Panc1 (cell line): ENCODE data around the gene TCF7. TPM values are rescaled to one million over a fixed set of nuclear protein-coding genes. Genes with fewer than 3 reads are reported as not detected.

Experiments
- ATAC-seq: fragments of 200-7000 bp; cut with Tn5 transposase; 2 replicates; pipeline ENCODE4 v1.9.1; 2020; ENCODE audit warnings: mild to moderate bottlenecking, moderate library complexity
- BruUV-seq: library from RNA; stranded (reverse); fragments of 400-500 nt; replicated peaks from 2 replicates; lab custom pipeline; 2021; lab: Mats Ljungman, UMichigan
- CTCF ChIA-PET: fragments of 300-600 bp; sonication (Branson Sonifier 250); formaldehyde crosslinking; loops from one replicate; lab custom pipeline; 2022; ENCODE audit warnings: antibody characterized with exemption; lab: Charles Lee
- POLR2A ChIA-PET: fragments of 300-600 bp; sonication (Branson Sonifier 250); formaldehyde crosslinking; loops from one replicate; lab custom pipeline; 2022; ENCODE audit warnings: antibody characterized with exemption; lab: Charles Lee
- DNase-seq: peaks from one replicate; pipeline ENCODE4 v3.0.0-alpha.2; 2010; ENCODE audit warnings: low read depth, low spot score
- H3K27ac ChIP-seq: 2 replicates; pipeline ENCODE4 v1.5.1; 2011; ENCODE audit warnings: mild to moderate bottlenecking, low read length, inconsistent platforms
- H3K27me3 ChIP-seq: fragments of 200-500 bp; sonication (Bioruptor generic); 2 replicates; pipeline ENCODE4 v1.6.0; 2014; ENCODE audit warnings: low read length, inconsistent platforms; ENCODE audit not compliant: control insufficient read depth, insufficient read depth
- H3K36me3 ChIP-seq: fragments of 200-500 bp; sonication (Bioruptor generic); 2 replicates; pipeline ENCODE4 v1.5.1; 2014; ENCODE audit warnings: inconsistent platforms, mild to moderate bottlenecking, low read length, moderate library complexity; ENCODE audit not compliant: control insufficient read depth, insufficient read depth
- H3K4me1 ChIP-seq: 2 replicates; pipeline ENCODE4 v1.5.1; 2011; ENCODE audit warnings: inconsistent platforms, mild to moderate bottlenecking, low read length, moderate library complexity; ENCODE audit not compliant: control insufficient read depth, insufficient read depth
- H3K4me3 ChIP-seq, 2 experiments: 2 replicates each; pipeline ENCODE4 v1.5.1; 2011 to 2012; ENCODE audit warnings: low read depth in 2 of 2, low read length in 2 of 2, mild to moderate bottlenecking in 2 of 2, inconsistent platforms in 1 of 2, moderate library complexity in 1 of 2
- H3K9me3 ChIP-seq: fragments of 200-500 bp; sonication (Bioruptor generic); 2 replicates; pipeline ENCODE4 v1.5.1; 2014; ENCODE audit warnings: low read depth, mild to moderate bottlenecking, inconsistent platforms, low read length, moderate library complexity; ENCODE audit not compliant: control insufficient read depth, insufficient read depth
- POLR2AphosphoS5 ChIP-seq: IDR thresholded peaks from 2 replicates; pipeline ENCODE4 v1.6.1; 2012; ENCODE audit warnings: mild to moderate bottlenecking, low read depth, low read length, moderate library complexity
- SIN3A ChIP-seq: IDR thresholded peaks from 2 replicates; pipeline ENCODE4 v1.6.1; 2012; ENCODE audit warnings: low read depth, mild to moderate bottlenecking, low read length, moderate library complexity, borderline replicate concordance; ENCODE audit not compliant: insufficient read depth
- TCF7L2 ChIP-seq: IDR thresholded peaks from 2 replicates; pipeline ENCODE4 v1.6.1; 2011; ENCODE audit warnings: mild to moderate bottlenecking, low read depth, low read length, inconsistent platforms
- in situ Hi-C: cut with HindIII; loops from 2 replicates; pipeline ENCODE4 v1.10.0; 2016; ENCODE audit warnings: low sequenced_read_pairs, low pct_unique_long_range_greater_than_20kb
- intact Hi-C: fragments of 100-400 bp; cut with micrococcal nuclease; formaldehyde crosslinking; loops from one replicate; pipeline ENCODE4 v1.10.0; 2022; ENCODE audit not compliant: unreplicated experiment
- total RNA-seq: library from RNA; stranded (reverse); gene quantifications from one replicate; pipeline ENCODE4 v1.2.1, GENCODE V29; 2021; ENCODE audit not compliant: unreplicated experiment
- TF ChIP-seq, protein P1 (sequence below): fragments of 450-650 bp; IDR thresholded peaks from 2 replicates; pipeline ENCODE4 v1.5.1; 2017; ENCODE audit warnings: mild to moderate bottlenecking
- TF ChIP-seq, protein P2 (sequence below), 2 experiments: IDR thresholded peaks; 2 replicates each; pipeline ENCODE4 v1.6.1; 2011 to 2012; ENCODE audit warnings: low read depth in 2 of 2, control low read depth in 1 of 2, low read length in 1 of 2, mild to moderate bottlenecking in 1 of 2, moderate library complexity in 1 of 2; ENCODE audit not compliant: insufficient read depth in 1 of 2

The TCF7 gene
- total RNA-seq, 1 experiment from 2014 or later = 24.0 TPM

DNA sequence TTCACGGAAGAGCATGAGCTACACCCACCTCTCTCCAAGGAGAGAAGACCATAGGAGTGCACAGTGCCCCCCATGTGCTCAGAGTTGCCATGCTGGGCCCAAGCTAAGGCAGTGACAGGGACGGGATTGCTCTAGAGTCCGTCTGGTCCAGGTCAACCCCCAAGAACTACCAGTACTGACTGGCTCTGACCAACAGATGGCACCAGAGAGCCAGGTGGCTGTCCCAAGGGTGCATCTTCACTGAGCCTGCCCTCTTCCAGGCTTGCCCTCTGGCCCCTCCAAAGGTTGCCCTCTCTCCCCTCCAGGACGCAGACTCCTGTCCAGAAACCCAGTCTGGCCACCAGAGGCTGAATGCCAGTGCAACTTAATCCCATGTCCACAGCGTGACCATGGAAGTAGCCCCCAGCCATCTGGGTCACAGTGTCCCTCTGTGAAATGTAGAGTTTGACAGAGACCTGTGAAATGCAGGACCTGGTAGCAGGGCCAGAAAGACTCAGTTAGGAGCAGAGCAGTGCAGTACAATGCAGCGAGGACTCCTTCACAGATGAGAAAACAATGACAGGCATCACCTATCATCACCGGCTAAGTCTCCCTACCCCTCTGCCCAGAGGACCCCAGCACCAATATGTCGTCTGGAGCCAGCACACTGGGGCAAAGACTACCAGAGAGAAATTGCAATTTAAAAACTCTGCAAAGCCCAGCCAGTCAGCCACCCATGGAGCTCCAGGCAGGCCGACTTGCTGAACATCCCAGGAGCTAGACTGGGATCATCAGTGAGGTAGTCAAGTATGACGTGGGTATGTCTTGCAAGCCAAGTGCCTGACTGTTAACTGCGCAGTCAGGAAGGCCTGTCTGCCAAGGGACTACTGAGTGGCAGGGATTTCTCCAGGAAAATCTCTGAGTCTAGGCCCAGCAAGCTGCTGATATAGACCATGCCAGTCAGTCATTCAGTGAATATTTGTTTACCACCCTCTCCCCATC, 70.0 kb downstream of the TCF7 start:
- BruUV-seq = no TSS peak
- TF ChIP-seq, protein P1, sequence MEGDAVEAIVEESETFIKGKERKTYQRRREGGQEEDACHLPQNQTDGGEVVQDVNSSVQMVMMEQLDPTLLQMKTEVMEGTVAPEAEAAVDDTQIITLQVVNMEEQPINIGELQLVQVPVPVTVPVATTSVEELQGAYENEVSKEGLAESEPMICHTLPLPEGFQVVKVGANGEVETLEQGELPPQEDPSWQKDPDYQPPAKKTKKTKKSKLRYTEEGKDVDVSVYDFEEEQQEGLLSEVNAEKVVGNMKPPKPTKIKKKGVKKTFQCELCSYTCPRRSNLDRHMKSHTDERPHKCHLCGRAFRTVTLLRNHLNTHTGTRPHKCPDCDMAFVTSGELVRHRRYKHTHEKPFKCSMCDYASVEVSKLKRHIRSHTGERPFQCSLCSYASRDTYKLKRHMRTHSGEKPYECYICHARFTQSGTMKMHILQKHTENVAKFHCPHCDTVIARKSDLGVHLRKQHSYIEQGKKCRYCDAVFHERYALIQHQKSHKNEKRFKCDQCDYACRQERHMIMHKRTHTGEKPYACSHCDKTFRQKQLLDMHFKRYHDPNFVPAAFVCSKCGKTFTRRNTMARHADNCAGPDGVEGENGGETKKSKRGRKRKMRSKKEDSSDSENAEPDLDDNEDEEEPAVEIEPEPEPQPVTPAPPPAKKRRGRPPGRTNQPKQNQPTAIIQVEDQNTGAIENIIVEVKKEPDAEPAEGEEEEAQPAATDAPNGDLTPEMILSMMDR = peak; percentile 96
- TF ChIP-seq TCF7L2 = no peak
- in situ Hi-C loops = no loop called here

DNA sequence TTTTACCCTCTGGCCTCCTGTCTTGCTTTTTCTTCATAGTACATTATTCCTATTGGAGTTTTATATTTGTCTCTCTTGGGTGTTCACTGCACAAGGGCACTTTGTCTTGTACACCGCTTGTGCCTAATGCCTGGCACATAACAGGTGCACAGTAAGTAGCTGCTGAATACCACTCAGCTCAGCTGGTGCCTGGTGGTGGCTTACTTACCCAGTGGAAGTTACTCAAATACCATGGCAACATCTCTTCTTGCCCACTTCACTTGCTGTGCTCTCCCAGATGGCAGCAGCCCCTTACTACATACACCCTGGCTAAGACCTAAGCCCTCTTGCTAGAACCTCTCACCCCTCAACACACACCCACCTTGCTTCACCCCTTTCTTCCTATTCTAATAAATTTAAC, 73.6 kb downstream of the TCF7 start:
- no TSS peak for BruUV-seq
- no peak for DNase-seq
- in situ Hi-C loops = no loop called here
- TF ChIP-seq, protein P2, sequence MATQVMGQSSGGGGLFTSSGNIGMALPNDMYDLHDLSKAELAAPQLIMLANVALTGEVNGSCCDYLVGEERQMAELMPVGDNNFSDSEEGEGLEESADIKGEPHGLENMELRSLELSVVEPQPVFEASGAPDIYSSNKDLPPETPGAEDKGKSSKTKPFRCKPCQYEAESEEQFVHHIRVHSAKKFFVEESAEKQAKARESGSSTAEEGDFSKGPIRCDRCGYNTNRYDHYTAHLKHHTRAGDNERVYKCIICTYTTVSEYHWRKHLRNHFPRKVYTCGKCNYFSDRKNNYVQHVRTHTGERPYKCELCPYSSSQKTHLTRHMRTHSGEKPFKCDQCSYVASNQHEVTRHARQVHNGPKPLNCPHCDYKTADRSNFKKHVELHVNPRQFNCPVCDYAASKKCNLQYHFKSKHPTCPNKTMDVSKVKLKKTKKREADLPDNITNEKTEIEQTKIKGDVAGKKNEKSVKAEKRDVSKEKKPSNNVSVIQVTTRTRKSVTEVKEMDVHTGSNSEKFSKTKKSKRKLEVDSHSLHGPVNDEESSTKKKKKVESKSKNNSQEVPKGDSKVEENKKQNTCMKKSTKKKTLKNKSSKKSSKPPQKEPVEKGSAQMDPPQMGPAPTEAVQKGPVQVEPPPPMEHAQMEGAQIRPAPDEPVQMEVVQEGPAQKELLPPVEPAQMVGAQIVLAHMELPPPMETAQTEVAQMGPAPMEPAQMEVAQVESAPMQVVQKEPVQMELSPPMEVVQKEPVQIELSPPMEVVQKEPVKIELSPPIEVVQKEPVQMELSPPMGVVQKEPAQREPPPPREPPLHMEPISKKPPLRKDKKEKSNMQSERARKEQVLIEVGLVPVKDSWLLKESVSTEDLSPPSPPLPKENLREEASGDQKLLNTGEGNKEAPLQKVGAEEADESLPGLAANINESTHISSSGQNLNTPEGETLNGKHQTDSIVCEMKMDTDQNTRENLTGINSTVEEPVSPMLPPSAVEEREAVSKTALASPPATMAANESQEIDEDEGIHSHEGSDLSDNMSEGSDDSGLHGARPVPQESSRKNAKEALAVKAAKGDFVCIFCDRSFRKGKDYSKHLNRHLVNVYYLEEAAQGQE (IDR thresholded peaks at IDR 0.05; ENCODE audit: insufficient read depth in 1 of 2, low read depth in 2 of 2, low read length in 1 of 2) = no peak
- TF ChIP-seq SIN3A = no peak
- POLR2A ChIA-PET = no interaction called here
- ATAC-seq = no peak
- Histone ChIP-seq H3K36me3 (no peaks in the 10 kb centered on the region), H3K4me3 (no peak overlapping the region), H3K27me3 (no peaks in the 10 kb centered on the region), H3K27ac (no peak overlapping the region), H3K4me1 (no peaks in the 10 kb centered on the region; the same call in 1 of the 2 replicates), H3K9me3 (no peaks in the 10 kb centered on the region)
- CTCF ChIA-PET = interaction anchor here (0.6 to 1.5 kb wide), 2 partner anchors 102 to 191 kb away, joined by 3 to 5 read pairs; no protein-coding TSS in a partner anchor
- intact Hi-C loops = no loop called here

More for the DNA sequence above, 70.0 kb downstream of the TCF7 start:
- Histone ChIP-seq H3K36me3 (no peaks in the 10 kb centered on the region), H3K27me3 (no peaks in the 10 kb centered on the region), H3K4me3 (no peak overlapping the region), H3K27ac (no peak overlapping the region), H3K9me3 (no peaks in the 10 kb centered on the region), H3K4me1 (no peaks in the 10 kb centered on the region; the same call in 1 of the 2 replicates)
- intact Hi-C loops = loop anchor here (1.0 kb wide), 1 partner anchor 105 kb away; no protein-coding TSS in a partner anchor
- CTCF ChIA-PET = interaction anchor here (0.6 to 1.3 kb wide), 5 partner anchors 30 to 194 kb away, joined by 3 to 7 read pairs (median 3); no protein-coding TSS in a partner anchor
- peak; percentile 94 for ATAC-seq
- POLR2A ChIA-PET = no interaction called here
- peak; percentile 70 for DNase-seq

DNA sequence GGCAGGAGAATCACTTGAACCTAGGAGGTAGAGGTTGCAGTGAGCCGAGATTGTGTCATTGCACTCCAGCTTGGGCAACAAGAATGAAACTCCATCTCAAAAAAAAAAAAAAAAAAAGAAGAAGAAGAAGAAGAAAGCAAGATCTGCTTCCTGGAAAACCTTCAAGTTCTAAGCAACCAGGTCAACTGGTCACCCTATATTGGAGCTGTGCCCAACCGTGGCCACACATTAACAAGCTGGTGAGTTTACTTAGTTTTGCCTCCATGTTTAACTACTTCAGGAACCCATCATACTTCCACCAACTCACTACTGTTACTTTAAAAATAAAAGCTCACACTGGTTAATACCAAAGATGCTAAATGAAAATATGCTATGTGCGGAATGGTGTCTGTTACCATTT, 74.5 kb downstream of the TCF7 start:
- intact Hi-C loops = no loop called here
- H3K27ac ChIP-seq = no peak overlapping the region

More for the DNA sequence above, 74.5 kb downstream of the TCF7 start:
- Histone ChIP-seq H3K4me3 (no peak overlapping the region), H3K4me1 (no peaks in the 10 kb centered on the region; the same call in 1 of the 2 replicates), H3K27me3 (no peaks in the 10 kb centered on the region), H3K36me3 (no peaks in the 10 kb centered on the region), H3K9me3 (no peaks in the 10 kb centered on the region)
- TF ChIP-seq, protein P1 = no peak
- TF ChIP-seq SIN3A (no peak), TCF7L2 (no peak), POLR2AphosphoS5 (no peak)
- TF ChIP-seq, protein P2 (IDR thresholded peaks at IDR 0.05; ENCODE audit: insufficient read depth in 1 of 2, low read depth in 2 of 2, low read length in 1 of 2) = no peak
- ChIA-PET CTCF (no interaction called here), POLR2A (no interaction called here)
- in situ Hi-C loops = no loop called here
- no TSS peak for BruUV-seq
- no peak for ATAC-seq
- no peak for DNase-seq
